Breast epithelium (tissue), 4 donors: ENCODE results near the gene MSANTD1. TPM values are rescaled to one million over a fixed set of nuclear protein-coding genes. Genes with fewer than 3 reads are reported as not detected.

Source experiments
- DNase-seq, 2 donors: peaks; one replicate each; pipeline ENCODE4 v3.0.0-alpha.2; 2019; ENCODE audit warnings: low spot score in 2 of 2
- H3K27ac ChIP-seq, 2 donors: fragments of 200-600 bp; sonication (generic) in 1 of 2; one replicate each; pipeline ENCODE4 v1.5.1; 2016 to 2019; ENCODE audit warnings: mild to moderate bottlenecking in 1 of 2
- H3K27me3 ChIP-seq, 2 donors: fragments of 200-600 bp; sonication (generic) in 1 of 2; one replicate each; pipeline versions ENCODE4 v1.5.1 to v1.6.0; 2017 to 2019; ENCODE audit warnings: control low read depth in 1 of 2, mild to moderate bottlenecking in 1 of 2
- H3K36me3 ChIP-seq: fragments of 200-600 bp; one replicate; pipeline ENCODE4 v1.5.1; 2019
- H3K4me1 ChIP-seq, 2 donors: fragments of 200-600 bp; sonication (generic); one replicate each; pipeline ENCODE4 v1.5.1; 2016 to 2019; ENCODE audit warnings: control low read depth in 1 of 2
- H3K4me3 ChIP-seq, 3 donors: fragments of 200-600 bp; sonication (generic); 1 replicate in 2 of 3; 2 replicates in 1 of 3; pipeline ENCODE4 v1.5.1; 2016 to 2019; ENCODE audit warnings: mild to moderate bottlenecking in 3 of 3, moderate library complexity in 2 of 3
- H3K9me3 ChIP-seq, 2 donors: fragments of 200-600 bp; sonication (generic) in 1 of 2; one replicate each; pipeline ENCODE4 v1.5.1; 2016 to 2019; ENCODE audit warnings: control low read depth in 1 of 2
- POLR2A ChIP-seq: fragments of 450-650 bp; IDR thresholded peaks from one replicate; pipeline ENCODE4 v1.6.1; 2016; ENCODE audit warnings: antibody characterized with exemption, mild to moderate bottlenecking, moderate library complexity
- POLR2AphosphoS5 ChIP-seq, 3 donors: sonication (generic); formaldehyde crosslinking; IDR thresholded peaks; one replicate each; pipeline ENCODE4 v1.6.1; 2017; ENCODE audit warnings: antibody characterized with exemption in 3 of 3
- intact Hi-C: fragments of 100-400 bp; cut with DNase I; formaldehyde crosslinking; loops from one replicate; pipeline ENCODE4 v1.15.1; 2023; ENCODE audit warnings: low total_unique reads
- total RNA-seq, 3 donors: library from RNA; depleted of rRNA; stranded (reverse); fragments of >200 nt; gene quantifications; one replicate each; pipeline ENCODE4 v1.1.0, GENCODE V29; 2016
- TF ChIP-seq, protein P1 (sequence below), 3 donors: fragments of 450-650 bp; IDR thresholded peaks; one replicate each; pipeline ENCODE4 v1.5.1; 2016 to 2017; ENCODE audit warnings: antibody characterized with exemption in 3 of 3, mild to moderate bottlenecking in 3 of 3, moderate library complexity in 3 of 3

The MSANTD1 gene
- total RNA-seq, 3 donors from 2014 or later = 0.48 to 0.88 (median 0.66) TPM

- DNase-seq = no peak
- H3K9me3 ChIP-seq = no peaks in the 10 kb centered on the region
- no peaks in the 10 kb centered on the region for H3K27me3 ChIP-seq
- H3K4me1 ChIP-seq = no peaks in the 10 kb centered on the region
- H3K4me3 ChIP-seq = no peak overlapping the region
- TF ChIP-seq POLR2AphosphoS5 (IDR thresholded peaks at IDR 0.05) = no peak
- no peak for TF ChIP-seq POLR2A
- TF ChIP-seq, protein P1, sequence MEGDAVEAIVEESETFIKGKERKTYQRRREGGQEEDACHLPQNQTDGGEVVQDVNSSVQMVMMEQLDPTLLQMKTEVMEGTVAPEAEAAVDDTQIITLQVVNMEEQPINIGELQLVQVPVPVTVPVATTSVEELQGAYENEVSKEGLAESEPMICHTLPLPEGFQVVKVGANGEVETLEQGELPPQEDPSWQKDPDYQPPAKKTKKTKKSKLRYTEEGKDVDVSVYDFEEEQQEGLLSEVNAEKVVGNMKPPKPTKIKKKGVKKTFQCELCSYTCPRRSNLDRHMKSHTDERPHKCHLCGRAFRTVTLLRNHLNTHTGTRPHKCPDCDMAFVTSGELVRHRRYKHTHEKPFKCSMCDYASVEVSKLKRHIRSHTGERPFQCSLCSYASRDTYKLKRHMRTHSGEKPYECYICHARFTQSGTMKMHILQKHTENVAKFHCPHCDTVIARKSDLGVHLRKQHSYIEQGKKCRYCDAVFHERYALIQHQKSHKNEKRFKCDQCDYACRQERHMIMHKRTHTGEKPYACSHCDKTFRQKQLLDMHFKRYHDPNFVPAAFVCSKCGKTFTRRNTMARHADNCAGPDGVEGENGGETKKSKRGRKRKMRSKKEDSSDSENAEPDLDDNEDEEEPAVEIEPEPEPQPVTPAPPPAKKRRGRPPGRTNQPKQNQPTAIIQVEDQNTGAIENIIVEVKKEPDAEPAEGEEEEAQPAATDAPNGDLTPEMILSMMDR (IDR thresholded peaks at IDR 0.05) = no peak
- H3K27ac ChIP-seq = no peak overlapping the region
- H3K36me3 ChIP-seq = no peaks in the 10 kb centered on the region
- intact Hi-C loops = no loop called here
Measured at GRCh38 chr4:3267576-3268394, 18.8 kb downstream of the MSANTD1 start.

- intact Hi-C loops = no loop called here
- Histone ChIP-seq H3K4me3 (no peak overlapping the region), H3K4me1 (no peaks in the 10 kb centered on the region), H3K27me3 (no peaks in the 10 kb centered on the region), H3K9me3 (no peaks in the 10 kb centered on the region), H3K36me3 (no peaks in the 10 kb centered on the region), H3K27ac (no peak overlapping the region)
- DNase-seq = no peak
- TF ChIP-seq POLR2AphosphoS5 (IDR thresholded peaks at IDR 0.05) (no peak), POLR2A (no peak)
- TF ChIP-seq, protein P1 (IDR thresholded peaks at IDR 0.05) = no peak
Measured at GRCh38 chr4:3268395-3269104, 19.6 kb downstream of the MSANTD1 start.

GRCh38 chr4:3269105-3269927 is 20.4 kb downstream of the MSANTD1 start:
- H3K4me1 ChIP-seq = no peaks in the 10 kb centered on the region
- H3K9me3 ChIP-seq = no peaks in the 10 kb centered on the region
- no peak overlapping the region for H3K4me3 ChIP-seq
- no peak overlapping the region for H3K27ac ChIP-seq
- no peaks in the 10 kb centered on the region for H3K27me3 ChIP-seq
- H3K36me3 ChIP-seq = no peaks in the 10 kb centered on the region
- intact Hi-C loops = no loop called here
- TF ChIP-seq POLR2A = no peak
- no peak for TF ChIP-seq POLR2AphosphoS5 (IDR thresholded peaks at IDR 0.05)
- TF ChIP-seq, protein P1 (IDR thresholded peaks at IDR 0.05) = no peak
- no peak for DNase-seq

DNA sequence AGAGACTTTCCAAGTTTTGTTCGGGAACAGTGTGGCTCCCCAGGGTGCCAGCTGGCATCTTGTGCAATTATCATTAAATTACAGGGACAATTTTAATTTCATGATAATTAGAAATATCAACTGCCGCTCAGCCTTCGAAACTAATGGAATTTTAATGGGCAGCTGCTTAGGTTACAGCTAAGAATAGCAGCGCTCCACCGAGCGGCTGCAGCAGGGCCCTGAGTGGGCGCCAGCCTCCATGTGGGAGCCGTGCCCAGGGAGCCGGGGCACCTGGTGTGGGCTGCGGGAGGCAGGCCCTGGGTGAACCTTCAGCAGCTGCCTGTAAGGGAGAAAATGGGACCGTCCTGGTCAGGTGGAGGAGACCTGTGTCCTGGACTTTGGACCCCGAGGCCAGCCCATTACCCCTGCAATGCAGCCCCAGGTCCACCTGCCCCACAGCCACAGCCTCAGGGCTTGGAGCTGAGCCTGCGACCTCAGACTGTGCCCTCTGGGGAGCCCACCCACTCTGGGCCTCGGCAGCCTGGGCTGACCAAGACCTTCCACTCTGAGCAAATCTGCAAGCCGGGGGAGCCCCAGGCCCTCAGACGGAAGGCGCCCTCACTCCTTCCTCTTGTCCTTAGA is 21.1 kb downstream of the MSANTD1 start:
- intact Hi-C loops = no loop called here
- TF ChIP-seq POLR2A = no peak
- TF ChIP-seq POLR2AphosphoS5 (IDR thresholded peaks at IDR 0.05) = no peak
- TF ChIP-seq, protein P1 (IDR thresholded peaks at IDR 0.05) = no peak
- Histone ChIP-seq H3K4me1 (no peaks in the 10 kb centered on the region), H3K36me3 (no peaks in the 10 kb centered on the region), H3K27ac (no peak overlapping the region), H3K27me3 (no peaks in the 10 kb centered on the region), H3K9me3 (no peaks in the 10 kb centered on the region), H3K4me3 (no peak overlapping the region)
- no peak for DNase-seq
